ENCODE data around the gene GRIK2.

GRIK2 gene

DNA sequence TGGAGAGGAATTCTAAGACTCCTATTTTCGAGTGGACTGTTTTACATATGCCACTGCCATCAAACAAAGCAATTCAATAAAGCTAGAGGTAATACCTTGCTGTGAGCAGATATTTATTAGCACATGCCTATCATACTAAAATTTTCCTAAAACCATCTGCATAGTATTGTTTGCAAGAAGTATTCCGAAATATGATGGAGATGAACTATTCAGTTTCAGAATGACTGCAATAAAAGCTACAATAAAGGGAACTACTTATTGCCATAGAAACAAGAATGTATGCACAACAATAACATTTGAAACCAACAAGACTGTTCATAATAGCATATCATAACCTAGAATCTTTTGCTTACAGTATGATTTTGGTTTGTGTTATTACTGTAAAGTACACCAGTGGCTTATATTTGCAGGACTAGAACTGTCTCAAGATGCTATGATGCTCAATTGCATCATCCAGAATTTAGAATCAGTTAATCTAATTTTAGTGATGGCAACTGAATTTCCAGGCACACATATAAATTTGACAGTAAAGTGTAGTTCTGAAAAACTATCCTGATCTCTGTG, 144.3 kb downstream of the GRIK2 start:
- no peak for DNase-seq (ENCODE audit: low read depth in 3 of 3)

- DNase-seq (ENCODE audit: low read depth in 3 of 3): no peak
Measured at GRCh38 chr6:101539510-101540245, 146.2 kb downstream of the GRIK2 start.

DNA sequence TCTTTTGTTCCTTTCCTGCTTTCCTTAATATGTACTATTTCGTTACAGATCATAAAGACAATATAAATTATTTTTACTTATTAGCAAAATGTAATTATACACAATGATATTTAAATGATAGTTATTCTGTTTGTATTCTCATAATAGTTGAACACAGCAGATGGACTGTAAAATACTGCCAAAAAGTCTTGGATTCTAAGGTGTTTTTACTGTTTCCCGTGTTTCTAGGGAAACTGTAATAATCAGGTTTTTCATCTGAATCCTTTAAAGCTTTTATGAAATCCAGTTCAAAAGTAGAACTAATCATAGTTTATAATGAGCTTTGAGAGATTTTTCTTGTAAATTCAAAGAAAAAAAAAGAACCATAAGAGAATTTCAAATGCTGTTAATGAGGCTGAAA, 148.4 kb downstream of the GRIK2 start:
- DNase-seq (ENCODE audit: low read depth in 3 of 3): no peak

DNA sequence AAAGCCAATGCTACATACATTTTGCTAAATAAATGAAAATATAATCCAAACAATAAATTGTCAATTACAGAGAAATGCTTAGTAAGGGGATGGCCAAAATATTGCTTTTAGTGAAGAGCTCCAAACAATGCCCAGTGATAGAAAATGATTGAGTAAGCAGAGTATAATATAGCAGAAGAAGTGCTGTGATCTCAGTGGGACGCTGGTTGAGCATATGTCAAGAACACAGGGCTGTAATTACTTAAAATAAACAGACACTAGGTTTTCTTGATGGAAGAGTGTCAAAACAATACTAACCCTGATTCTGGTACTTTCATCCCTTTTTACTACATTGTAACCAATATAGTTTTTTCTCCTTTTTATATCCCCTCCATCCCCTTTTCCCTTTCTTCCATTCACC, 150.3 kb downstream of the GRIK2 start:
- DNase-seq (ENCODE audit: low read depth in 3 of 3): no peak

GRCh38 chr6:101544286-101544685, 150.8 kb downstream of the GRIK2 start:
- DNase-seq (ENCODE audit: low read depth in 3 of 3): no peak

- no peak for DNase-seq (ENCODE audit: low read depth in 3 of 3)
Measured at GRCh38 chr6:101545191-101545590, 151.7 kb downstream of the GRIK2 start.

GRCh38 chr6:101550451-101550850, 156.9 kb downstream of the GRIK2 start:
- DNase-seq (ENCODE audit: low read depth in 3 of 3): no peak

DNA sequence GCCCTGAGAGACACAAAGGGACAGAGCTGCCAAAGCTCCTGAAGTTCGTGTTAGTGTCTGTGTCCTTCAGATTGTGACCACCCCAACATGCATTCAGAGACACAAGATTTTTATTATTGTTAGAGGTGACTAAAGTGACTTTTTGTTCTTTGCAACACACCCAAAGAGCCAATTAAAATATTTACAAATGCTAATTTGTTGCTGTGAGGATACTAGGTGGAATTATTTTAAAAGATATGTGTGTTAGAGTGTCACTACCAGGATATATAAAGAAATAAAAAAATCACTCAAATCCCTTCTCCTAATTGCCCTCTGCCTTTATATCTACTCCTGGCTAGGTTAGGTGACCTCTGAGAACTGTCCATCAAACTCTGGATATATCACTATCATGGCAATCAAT, 160.7 kb downstream of the GRIK2 start:
- no peak for DNase-seq (ENCODE audit: low read depth in 3 of 3)

DNA sequence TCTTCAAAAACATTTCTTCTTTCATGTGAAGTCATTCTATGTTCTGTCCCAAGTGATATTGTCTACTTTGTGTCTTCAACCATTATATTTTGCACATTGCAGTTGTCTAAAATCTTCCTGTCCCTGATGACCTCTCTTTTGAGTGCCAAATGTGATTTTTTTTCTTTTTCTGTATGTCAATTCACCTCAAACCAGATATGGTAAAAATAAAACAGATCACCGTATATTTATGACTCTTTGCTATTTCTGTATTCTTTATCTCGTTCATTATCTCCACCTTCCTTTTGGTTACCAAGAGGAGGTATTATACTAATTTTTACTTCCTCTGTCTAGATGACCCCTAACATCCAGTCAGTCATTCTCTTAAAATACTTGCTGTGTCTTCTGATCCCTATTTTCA, 165.2 kb downstream of the GRIK2 start:
- DNase-seq (ENCODE audit: low read depth in 3 of 3): no peak

- DNase-seq (ENCODE audit: low read depth in 3 of 3): no peak
Measured at GRCh38 chr6:101572627-101573026, 179.1 kb downstream of the GRIK2 start.

DNA sequence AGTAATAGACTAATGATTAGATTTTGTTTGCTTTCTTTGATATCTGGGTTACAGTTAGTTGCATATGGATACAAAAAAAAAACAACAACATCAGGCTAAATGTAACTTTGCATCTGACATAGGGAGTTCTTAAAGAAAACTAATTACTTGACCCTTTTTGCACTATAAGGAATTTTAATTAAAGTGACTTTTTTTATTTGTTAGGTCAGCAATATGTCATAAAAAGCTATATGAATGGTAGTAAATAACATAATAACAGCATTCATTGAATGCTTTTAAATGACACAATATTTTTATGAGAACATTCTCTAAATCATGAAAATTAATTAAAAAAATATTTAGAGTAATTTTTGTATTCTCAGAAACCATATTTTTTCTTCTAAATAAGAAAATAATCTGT, 183.6 kb downstream of the GRIK2 start:
- DNase-seq (ENCODE audit: low read depth in 3 of 3): no peak

GRCh38 chr6:101578306-101578705, 184.8 kb downstream of the GRIK2 start:
- DNase-seq (ENCODE audit: low read depth in 3 of 3): no peak

DNA sequence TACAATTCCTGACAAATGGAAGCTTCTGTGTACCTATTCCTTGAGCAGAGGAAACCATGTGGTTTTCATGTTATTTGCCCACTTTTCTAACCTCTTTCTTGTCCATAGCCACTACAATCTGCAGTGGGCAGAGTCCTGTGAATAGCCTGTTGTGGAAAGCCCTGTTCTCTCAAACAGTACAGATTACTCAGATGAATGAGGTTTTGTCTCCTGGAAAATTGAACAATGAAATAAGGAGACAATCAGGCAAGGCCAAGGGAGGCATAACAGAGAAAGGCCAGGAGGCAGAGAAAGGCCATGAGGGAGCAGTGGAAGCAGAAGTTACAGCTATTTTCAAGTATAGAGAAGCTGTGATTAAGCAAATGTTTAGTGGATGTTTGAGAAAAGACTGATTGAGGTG, 189.3 kb downstream of the GRIK2 start:
- no peak for DNase-seq (ENCODE audit: low read depth in 3 of 3)

- no peak for DNase-seq (ENCODE audit: low read depth in 3 of 3)
Measured at GRCh38 chr6:101585501-101585900, 192.0 kb downstream of the GRIK2 start.

- DNase-seq (ENCODE audit: low read depth in 3 of 3): no peak
Measured at GRCh38 chr6:101588343-101588742, 194.8 kb downstream of the GRIK2 start.

DNA sequence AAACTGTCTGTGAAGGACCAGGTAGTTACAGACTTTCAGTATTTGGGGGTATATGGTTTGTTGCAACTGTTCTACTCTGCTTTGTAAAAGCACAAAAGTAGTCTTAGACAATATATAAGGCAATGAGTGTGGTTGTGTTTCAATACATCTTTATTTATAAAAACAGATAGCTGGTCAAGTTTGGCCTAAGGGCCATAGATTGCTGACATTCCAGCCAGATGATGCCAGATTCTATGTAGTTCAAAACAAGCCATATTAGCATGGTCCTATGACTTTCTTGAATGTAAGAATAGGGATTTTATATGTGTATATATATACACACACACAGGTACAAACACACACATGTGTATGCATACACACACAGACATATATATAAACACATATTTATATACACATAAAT, 201.8 kb downstream of the GRIK2 start:
- no peak for DNase-seq (ENCODE audit: low read depth in 3 of 3)

DNA sequence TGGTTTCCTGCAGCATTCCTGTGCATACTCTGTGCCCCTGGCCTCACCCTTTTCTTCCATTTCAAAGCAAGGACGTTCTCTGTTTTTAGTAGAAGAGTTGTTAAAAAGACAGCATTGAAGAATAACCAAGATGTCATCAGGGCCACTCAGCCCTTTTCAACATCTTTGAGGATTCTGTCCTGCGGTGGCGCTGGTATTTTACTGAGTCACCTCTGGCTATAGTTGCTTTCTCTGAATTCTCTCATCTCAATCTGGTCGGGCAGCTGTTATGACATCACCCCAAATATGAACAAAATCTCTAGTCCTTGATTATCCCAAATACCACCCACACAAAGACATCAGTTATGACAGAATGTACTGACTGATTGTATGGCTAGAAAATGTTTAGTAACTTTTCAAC, 204.2 kb downstream of the GRIK2 start:
- DNase-seq (ENCODE audit: low read depth in 3 of 3): no peak

DNA sequence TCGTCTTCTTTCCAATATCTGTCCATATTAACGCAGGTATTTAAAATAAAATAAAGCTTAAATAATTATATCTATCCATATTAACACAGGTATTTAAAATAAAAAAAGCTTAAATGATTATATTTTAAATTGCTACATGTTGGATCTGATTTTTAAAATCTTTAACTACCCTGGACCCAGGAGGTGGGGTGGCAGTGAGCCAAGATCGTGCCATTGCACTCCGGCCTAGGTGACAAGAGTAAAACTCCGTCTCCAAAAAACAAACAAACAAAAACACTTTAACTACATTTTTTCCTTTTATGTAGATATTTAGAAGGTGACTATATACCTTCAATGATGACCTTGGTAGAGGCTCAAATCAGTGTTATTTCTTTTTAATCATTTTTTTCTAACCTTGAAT, 211.9 kb downstream of the GRIK2 start:
- no peak for DNase-seq (ENCODE audit: low read depth in 3 of 3)

DNA sequence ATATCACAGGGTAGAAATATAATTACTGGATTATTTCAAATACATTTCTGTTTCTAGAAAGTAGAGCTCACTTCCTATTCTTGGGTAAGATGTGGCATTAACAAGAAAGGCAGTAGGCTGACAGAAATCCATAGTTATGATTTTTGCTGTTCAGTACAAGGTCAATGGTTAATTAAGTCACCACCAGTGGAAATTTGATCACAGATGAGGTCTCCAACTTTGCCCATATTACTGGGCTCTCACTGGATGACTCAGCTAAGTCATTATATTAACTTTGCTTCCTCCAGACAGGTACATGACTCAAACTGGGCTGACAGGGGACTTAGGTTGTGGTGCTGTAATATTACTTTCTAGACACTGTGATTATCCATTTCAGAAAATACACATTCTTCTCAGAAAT, 212.4 kb downstream of the GRIK2 start:
- DNase-seq (ENCODE audit: low read depth in 3 of 3): no peak

GRCh38 chr6:101607111-101607690, 213.7 kb downstream of the GRIK2 start:
- no peak for DNase-seq (ENCODE audit: low read depth in 3 of 3)

DNA sequence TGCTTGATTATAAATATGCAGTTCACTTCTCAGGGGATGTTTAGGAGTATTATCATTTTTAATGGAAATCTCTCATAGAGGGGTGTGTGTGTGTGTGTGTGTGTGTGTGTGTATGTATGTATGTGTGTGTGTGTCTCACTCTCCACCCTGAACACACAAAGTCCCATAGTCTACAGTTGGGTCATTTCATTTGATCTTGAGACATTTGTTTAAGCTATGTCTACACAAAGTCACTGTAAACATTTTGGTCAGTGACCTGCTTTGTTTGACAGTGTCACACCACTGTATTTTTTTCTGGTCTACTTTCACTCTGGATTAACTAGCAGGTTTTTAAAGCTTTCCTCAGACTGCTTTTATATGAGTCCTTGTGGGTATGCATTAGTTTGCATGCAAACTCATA, 215.2 kb downstream of the GRIK2 start:
- no peak for DNase-seq (ENCODE audit: low read depth in 3 of 3)

- no peak for DNase-seq (ENCODE audit: low read depth in 3 of 3)
Measured at GRCh38 chr6:101613556-101613955, 220.0 kb downstream of the GRIK2 start.

DNA sequence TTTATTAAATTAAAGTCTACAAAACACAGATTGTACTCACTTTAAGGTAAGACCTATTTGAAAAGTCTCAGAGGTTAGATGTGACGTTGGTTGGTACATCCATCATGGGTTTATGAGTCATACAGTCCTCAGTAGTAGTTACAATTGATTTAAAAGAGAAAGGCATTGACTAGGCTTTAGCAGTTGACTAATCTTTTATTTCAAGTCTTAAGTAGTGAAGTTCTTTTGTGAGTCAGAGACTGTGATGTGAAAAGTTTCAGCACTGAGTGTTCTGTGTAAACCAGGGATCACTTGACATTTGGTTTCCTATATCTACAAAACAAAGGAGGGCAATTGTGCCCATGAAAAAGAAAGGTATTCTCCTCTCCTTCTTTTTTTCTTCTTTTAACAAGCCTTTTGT, 221.3 kb downstream of the GRIK2 start:
- DNase-seq (ENCODE audit: low read depth in 3 of 3): no peak

GRCh38 chr6:101626269-101626668, 232.8 kb downstream of the GRIK2 start:
- DNase-seq (ENCODE audit: low read depth in 3 of 3): no peak

All from stimulated activated CD4-positive, alpha-beta T cell treated with anti-CD3 and anti-CD28 coated beads, TNF-alpha, amount 100 ng/mL, for 48 hours (primary cell).